ENCODE data around the gene ARVCF.

Gene ARVCF

DNA sequence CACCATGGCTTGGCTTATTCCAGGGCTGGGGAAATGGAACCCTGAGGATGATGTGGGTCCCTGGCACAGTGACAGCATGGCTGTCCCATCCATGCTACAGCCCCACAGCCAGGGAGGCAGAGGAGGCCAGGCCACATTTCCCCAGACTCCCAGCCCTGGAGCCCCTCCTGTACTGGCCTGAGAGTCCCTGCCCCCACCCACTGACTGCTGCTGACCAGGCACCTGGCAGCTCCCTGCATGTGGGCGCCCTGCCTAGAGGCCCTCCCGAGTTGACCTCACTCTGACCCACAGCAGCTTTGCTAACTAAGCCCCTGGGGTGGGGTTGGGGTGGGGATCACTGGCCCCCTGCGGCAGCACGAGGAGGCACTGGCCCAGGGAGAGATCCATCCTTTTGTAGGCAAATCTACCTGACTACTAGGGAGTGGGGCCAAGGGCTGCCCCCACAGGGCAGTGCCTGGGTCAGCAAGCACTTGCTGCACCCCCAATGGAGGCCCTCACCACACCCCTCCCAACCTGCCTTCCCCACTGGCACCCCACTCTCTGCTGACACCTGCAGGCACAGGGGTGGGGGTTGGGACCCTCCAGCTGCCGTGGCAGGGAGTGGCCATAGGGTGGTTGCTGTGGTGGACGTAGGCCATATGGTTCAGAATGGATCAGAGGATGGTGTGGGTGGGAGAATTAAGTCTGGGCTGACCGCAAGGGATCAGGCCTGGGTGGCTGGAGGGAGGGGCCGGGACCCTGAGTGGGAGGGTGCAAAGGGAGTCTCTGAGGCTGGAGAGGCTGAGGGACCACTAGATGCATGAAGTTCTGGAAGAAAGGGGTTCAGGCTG is 17.4 kb downstream of the ARVCF start:
- DNase-seq (ENCODE audit: low read depth), result no peak

DNA sequence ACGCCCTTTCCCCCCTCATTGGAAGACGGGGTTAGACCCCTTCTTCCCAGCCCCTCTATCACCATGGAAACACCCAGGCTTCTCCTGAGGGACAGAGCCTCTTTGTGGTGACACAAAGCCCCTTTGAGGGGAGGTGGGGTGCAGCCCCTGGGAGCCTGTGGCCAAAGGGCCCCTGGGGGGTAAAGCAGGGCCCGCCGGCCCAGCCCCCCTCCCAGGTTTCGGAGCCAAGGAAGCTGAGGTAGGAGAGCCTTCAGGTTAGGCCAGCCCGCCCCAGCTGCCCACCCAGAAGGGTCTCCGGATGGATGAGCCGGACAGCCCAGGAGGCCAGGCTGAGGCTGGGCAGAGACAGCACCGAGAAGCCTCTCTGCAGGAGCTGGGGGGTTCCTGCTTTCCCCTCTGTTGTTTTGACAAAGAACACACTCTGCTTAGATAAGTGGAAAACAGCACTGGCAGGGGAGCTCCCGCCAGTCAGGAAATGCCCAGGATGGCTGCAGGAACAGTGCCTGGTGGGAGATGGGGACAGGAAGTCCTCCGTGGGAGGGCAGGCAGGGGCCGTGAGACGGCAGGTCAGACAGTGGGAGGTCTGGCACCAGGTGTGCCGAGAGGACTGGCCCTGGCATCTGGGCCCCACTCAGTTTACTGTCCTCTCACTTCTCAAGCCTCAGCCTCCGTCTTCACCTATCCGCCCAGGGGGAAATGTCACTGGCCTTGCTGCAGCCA is 18.2 kb downstream of the ARVCF start:
- DNase-seq (ENCODE audit: low read depth), result no peak

DNA sequence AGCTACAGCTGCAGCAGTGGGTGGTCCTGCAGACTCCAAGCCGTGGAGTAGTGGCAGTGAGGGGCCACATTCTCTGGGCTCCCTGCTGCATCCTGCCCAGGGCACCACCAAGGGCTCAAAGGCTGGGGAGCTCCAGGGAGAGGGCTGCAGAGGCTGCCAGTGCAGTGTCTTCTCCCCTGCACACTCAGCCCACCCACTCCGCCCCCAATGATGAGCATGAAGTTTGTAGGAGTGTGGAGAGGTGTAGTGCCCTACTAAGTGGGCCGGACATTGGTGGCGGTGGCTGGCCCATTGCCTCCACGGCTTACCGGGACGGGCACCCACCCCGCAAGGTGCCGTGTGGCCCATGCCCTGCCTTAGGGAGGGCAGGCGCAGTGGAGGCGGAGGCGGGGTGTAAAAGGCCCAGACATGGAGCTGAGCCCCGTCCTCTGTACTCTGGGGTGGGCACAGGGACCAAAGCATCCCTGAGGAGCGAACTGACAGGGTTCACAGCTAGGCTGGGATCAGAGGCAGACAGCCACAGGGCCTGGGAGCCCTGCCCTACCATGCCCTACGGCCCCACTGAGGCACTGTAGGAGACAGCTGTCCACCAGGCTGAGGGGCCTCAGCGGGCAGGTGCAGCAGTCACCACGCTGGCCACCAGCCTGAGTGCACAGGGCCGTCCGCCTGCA is 18.9 kb downstream of the ARVCF start:
- DNase-seq (ENCODE audit: low read depth), result no peak

DNA sequence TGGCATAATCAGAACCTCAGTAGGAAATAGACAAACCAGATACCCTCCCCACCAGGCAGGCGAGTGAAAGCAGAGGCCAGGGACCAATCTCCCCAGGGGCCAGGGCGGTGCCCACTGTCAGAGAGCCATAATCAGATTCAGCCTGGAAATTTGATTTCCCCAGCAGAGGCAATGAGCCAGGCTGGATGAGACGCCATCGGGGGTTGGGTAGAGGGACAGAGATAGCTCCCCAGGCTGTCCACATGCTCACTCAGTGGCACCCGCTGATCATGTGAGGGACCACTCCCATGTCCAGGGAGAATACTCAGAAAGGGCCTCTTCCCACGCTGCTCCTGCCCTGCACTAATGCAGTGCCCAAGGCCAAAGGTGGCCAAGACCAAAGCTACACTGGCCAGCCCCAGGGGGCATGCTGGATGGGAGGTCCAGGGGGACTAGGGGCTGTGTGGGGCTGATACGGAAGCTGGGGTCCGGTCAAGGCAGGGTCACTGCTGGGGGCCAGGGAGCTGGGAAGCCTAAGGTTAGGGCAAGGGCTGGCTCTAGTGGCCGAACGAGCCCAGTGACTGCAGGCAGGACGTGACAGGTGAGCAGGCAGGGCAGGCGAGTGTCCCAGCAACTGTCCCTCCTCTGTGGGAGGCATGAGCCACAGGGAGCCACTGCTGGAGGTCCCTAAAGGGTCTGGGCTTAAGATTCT is 19.8 kb downstream of the ARVCF start:
- no peak for DNase-seq (ENCODE audit: low read depth)

DNA sequence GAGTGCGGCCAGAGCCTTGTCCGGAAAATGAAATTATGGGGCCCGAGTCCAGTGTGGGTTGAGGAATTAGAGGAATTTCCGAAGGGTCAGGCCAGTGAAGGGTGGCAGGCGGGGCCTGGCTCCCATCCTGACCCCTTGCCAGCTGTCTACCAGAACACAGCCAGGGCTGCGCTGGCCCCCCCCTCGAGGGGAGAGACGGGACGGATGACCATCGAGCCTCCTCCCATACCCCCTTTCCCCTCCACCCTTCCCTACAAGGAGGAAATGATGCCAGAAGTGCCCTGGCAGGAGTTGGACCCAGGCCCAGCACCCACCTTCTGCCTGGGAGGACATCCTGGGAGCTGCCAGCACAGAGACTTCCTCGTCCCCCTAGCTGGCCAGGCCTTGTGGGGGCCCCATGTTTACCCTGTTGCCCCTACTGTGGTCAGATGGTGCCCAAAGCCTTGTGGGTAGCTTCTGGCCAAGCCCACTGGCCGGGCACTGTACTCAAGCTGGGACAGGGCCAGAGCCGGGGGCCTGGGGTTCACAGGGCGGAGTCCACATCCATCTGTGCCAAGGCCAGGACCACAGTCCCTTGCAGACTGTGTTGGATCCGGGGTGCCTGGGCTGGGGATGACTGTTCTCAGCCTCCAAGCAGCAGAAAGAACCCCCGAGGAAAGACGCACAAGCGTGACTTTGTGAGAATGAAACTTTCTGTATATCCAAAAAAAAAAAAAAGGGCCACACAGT is 20.8 kb downstream of the ARVCF start:
- no peak for DNase-seq (ENCODE audit: low read depth)

DNA sequence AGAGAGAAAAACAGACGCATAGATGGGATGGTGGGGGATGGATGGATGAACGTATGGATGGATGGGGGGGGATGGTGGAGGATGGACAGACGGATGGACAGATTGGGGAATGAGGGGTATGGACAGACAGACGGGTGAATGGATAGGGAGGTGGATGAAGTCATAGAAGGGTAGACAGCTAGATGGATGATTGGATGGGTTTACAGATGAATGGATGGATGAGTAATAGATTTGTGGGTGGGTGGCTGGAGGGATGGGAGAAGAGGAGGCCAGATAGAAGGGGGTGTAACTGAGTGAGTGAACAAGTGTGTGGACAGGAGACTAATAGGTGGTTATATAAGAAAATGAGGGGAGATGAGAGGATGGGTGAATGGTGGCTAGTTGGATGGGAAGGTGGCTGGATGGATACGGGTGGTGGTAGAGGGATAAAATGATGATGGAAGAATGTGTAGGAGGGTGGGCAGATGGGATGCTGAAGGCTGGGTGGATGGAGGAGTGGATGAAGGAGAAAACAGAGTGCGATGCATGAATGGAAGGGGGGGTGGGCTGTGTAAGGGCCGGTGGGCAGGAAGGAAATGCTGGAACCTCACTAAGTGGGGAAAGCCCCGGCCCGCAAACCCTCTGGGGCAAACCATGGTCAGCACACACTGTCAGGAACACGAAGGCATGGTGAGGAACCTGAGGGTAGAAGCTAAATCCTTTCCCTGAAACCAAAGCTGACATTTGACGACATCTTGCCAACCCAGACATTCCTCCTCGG is 21.6 kb downstream of the ARVCF start:
- DNase-seq (ENCODE audit: low read depth), result no peak

DNA sequence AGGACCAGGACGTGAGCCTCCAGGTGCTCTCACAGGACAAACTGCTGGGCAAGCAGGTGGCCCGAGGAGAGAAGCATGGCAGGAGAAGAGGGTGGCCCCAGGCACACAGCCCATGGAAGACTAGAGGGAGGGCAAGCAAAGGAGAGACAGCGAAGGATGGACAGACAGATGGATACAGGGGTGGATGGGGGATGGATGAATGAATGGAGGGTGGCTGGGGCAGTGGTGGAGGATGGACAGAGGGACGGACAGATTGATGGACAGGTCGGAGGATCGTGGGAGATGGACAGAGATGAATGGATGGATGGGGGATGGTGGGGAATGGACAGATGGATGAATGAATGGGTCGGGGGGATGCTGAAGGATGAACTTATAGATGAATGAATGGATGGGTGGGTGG is 22.7 kb downstream of the ARVCF start:
- DNase-seq (ENCODE audit: low read depth), result no peak

DNA sequence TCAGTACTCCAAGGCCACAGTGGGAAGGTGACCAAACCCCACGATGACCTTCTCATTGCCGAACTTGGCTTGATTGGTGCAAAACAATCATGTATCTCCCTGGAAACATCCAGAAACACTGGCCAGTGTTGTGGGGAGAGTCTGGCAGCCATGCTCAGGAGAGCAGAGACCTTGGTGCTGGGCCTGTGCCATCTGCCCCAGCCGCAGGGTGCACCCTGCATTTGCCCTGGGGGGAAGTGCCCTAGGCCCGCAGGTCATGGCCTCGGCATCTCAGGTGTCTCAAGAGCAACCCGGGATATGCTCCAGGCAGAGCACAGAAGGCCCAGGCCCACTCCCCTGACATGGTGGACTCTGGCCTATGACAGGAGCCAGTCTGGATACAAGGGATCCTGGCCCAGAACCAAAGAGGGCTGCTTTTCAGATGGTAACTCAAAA is 23.7 kb downstream of the ARVCF start:
- no peak for DNase-seq (ENCODE audit: low read depth)

DNA sequence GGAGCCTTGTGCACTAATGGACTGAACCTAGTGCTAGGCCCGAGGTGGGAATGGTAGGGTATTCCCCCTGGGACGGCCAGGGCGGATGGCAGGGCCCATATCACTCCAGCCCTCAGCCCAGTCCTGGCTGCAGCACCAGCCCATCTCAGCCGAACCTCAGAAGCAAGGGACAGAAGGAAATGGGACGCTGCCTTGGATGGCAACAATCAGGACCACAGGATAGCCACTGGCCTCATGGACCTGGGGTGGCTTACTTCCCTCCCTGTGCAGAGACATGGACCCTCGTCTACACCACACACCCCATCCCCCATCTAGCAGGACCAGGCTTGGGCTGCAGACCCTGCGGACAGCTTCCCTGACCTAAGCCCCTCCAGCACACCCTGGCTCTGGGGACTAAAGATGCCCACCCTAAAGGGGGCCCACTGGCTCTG is 24.1 kb downstream of the ARVCF start:
- DNase-seq (ENCODE audit: low read depth), result no peak

DNA sequence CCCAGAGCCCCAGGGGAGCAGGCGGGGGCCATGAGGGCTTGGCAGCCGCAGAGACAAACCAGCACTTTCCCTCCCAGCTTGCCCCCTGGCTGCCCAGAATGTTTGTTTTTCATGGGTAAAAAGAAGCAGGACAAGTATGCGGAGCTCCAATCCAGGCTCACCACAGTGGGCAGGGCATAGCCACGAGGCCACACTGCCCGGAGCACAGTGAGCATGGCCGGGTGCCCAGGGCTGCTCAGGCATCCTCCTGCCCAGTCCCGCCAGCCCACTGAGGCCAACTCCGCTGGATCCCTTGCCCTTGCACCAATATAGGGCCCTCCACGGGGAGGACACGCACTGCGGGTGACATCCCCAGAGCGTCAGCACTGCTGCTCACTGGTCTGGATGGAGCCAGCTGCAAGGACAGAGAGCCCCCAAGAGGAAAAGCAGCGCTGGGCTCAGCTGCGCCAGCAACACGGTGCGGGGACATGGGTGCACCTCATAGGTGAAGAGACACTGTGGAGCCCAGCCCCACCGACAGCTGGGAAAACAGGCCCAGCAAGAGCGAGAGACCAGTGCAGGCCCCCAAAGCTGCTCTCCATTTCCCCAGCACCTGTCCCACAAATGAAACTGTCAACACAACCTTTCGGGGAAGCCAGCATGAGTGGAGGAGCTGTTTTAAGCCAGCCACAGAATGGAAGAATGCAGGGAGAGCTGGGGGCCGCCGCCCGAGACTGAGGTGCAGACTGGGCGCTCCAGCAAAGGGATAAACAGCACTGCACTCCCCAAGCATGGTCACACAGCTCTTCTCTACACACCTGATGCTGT is 24.8 kb downstream of the ARVCF start:
- no peak for DNase-seq (ENCODE audit: low read depth)

DNA sequence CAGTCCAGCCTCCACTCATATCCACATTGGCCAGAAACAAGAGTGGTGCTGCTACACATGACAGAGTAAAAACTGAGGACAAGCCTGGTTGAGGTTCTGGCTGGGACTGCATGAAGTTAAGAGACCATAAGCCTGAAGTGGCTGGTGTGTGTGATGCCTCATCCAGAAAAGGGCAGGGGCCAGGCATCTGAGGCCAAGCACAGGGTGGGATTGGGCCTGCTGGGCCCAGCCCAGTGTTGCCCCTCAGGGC is 25.3 kb downstream of the ARVCF start:
- DNase-seq (ENCODE audit: low read depth), result no peak

DNA sequence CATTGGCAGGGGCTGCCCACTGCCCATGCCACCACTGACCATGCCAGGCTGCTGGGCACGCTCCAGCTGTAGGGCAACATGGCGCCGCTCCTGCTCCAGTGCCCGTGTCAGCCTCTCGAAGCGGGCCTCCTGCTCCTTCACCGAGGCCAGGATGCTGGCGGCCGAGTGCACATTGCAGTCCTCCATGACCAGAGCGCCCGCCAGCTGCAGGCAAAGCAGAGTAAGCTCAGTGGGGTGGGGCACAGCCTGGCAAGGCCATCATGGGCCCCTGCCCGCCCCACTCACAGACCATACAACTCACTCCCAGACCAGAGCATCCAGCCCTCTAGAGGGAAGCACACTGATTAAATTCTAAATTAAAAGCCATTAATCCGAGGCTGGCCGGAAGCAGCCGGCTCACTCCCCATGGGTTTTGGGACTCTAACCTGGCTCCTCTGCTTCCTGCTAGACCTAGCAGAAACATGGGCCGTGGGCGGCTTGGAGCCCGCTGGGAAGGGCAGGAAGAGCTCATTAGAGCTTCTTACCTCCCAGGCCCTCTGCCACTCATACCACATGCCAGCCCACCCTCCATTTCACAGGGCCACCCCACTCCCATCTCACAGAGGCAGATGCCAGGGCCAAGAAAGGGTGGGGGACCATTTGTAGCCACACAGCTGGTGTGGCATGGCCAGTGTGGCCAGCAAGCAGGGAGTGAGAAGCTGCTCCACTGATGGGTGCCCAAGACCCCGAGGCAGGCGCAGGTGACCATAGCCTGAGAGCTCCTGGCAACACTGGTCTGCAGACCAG is 25.8 kb downstream of the ARVCF start:
- no peak for DNase-seq (ENCODE audit: low read depth)

DNA sequence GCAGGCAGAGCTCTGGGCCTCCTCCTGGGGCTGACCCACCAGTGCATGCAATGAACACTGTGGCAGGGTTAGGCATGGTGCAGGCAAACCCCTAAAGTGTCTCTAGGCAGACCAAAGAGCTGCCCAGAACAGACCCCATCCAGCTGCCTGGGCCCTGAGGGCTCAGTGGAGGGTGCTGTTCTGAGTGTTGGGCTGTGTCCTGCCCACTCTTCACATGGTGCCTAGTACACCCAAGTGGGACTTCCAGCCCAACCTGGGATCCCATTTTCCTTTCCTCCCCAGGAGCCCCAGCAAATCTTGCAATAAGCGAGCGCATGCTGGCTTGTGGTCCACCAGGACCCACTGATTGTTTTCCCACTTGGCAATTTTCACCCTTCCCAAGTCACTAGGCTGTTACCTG is 26.4 kb downstream of the ARVCF start:
- DNase-seq (ENCODE audit: low read depth), result no peak

DNA sequence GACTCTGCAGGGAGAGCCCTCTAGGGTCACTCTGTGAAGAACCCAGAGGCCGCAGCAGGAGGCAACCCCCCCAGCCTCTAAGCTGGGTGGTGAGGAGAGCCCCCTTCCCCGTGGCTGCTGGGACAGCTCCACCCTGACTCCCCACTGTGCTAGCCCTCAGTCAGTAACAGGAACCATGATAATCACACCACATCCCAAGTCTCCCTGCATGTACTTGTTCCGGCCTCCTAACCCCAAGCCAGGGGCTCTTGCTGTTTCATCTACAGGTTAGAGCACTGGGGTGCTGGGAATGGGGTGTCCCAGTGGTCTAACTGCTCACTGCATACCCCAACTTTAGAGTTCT is 26.9 kb downstream of the ARVCF start:
- DNase-seq (ENCODE audit: low read depth), result no peak

DNA sequence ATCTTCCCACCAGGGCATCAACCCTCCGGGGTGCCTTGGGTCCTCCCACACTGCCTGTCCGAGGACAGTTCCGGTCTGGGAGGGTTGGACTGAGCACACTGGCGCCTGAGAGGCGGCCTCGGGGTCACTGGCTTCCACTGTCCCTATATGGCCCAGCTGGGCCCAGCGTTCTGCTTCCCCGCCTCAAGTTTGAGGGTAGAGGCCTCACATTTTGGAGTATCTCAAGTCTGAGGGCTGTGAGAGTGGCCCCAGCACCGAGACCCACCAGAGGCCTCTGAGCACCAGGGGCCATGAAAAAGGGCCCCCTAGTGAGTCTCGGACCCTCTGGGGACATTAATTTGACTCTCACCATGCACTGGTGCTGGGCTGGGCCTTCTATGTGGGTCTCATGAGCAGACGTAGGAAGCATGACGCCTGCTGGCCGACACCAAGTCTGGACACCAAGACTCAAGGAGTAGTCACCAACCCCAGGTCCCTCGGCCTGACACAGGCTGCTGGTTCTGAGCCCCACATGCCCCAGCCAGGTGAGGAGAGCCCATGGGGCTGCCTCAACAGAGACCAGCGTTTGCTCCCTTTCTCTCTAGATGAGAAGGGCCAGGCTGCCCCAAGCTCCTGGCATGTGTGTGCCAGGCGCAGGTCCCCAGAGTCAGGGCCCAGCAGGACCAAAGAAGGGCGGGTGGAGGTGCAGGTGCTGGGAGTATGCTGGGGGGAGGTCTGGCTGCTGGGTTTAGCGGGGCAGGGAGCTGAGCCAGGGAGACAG is 27.5 kb downstream of the ARVCF start:
- DNase-seq (ENCODE audit: low read depth), result no peak

DNA sequence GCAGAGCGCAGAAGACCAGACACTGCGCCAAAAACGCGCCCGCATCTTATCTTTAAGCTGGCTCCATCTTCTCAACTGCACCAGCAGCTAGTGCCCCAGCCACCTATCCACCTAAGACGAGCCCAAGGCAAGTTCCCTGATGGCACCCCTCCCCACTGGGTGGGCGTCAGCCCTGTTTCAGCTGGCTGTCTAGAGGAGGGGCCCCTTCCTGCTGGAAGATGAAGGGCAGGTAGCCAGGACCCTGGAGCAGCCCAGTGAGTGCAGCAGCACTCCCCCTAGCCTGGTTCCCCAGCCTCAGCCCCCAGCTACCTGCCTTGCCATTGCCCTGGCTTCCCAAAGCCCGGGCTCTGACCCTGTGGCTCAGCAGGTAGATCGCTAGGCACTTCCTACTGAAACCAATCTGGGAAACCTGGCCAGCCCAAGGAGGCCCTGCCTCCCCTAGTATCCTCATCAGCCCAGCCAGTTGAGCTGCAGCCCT is 28.3 kb downstream of the ARVCF start:
- no peak for DNase-seq (ENCODE audit: low read depth)

DNA sequence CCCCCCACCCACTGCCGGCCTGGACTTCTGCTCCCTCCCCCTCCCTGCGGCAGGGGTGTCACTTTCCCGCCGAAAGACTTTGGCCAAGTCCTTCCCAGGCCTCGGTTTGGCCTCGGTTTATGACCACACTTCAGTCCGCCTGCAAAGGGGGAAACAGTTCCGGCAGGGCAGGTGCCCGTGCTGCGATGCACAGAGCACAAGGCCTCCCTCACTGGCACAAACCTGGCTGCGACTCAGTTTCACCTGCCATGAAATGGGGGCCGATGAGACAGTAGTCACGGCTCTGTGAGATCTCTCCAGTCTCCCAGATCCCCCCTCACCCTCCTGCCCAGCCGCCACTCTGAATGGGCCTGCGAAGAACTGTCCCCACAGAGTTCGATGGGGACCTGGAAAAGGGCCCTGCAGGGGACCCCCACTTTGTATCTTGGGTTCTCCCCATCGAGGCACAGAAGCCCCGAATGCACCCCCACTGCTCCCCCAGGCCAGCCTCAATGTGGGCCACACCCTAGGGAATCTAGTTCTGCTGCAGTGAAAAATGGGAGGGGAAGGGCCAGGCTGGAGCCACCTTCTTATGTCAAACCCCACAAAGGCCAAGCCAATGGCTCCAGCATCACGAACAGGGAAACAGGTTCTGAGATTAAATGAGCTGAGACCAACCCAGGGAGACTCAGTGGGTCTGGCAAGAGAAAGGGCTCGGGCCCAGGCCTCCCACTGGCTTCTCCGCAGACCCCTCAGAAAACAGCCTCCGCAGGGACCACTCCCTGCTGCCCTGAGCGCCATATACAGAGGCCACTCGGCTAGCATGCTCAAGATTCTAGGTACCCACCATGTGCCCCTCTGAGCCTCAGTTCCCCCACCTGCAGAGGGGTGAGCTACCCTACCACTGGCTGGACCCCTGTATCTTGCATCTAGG is 29.0 kb downstream of the ARVCF start:
- DNase-seq (ENCODE audit: low read depth), result no peak
